Right lobe of liver (tissue), 6 donors: ENCODE data around the gene GTF2H3. TPM values are rescaled to one million over a fixed set of nuclear protein-coding genes. Genes with fewer than 3 reads are reported as not detected.

Experiments
- ATAC-seq, 4 donors: fragments of 200-7000 bp; cut with Tn5 transposase; one replicate each; pipeline ENCODE4 v1.9.1; 2020; ENCODE audit warnings: mild to moderate bottlenecking in 4 of 4, moderate library complexity in 4 of 4
- DNase-seq, 3 donors: peaks; one replicate each; pipeline ENCODE4 v3.0.0-alpha.2; 2020
- H3K27ac ChIP-seq, 3 donors: fragments of 200-600 bp; one replicate each; pipeline ENCODE4 v1.8.0; 2022
- H3K27me3 ChIP-seq, 2 donors: fragments of 200-600 bp; one replicate each; pipeline ENCODE4 v1.8.0; 2022
- H3K36me3 ChIP-seq, 4 donors: fragments of 200-600 bp; sonication (generic) in 1 of 4; one replicate each; pipeline versions ENCODE4 v1.5.1 to v1.8.0; 2017 to 2022; ENCODE audit warnings: control low read depth in 1 of 4
- H3K4me1 ChIP-seq, 4 donors: fragments of 200-600 bp; sonication (generic) in 1 of 4; one replicate each; pipeline versions ENCODE4 v1.5.1 to v1.8.0; 2017 to 2022; ENCODE audit warnings: control low read depth in 1 of 4
- H3K4me3 ChIP-seq, 3 donors: fragments of 200-600 bp; one replicate each; pipeline ENCODE4 v1.8.0; 2022
- H3K9me3 ChIP-seq, 4 donors: fragments of 200-600 bp; sonication (generic) in 1 of 4; one replicate each; pipeline versions ENCODE4 v1.5.1 to v1.8.0; 2017 to 2022; ENCODE audit warnings: control low read depth in 1 of 4
- POLR2A ChIP-seq: fragments of 450-650 bp; IDR thresholded peaks from one replicate; pipeline ENCODE4 v1.6.1; 2017; ENCODE audit warnings: antibody characterized with exemption, mild to moderate bottlenecking
- WGBS: methylation state at CpG from one replicate; pipeline ENCODE4 v1.1.6; 2018; ENCODE audit warnings: low coverage, low lambda C conversion rate; ENCODE audit not compliant: insufficient coverage; ENCODE audit errors: missing lambda C conversion rate; 5-methylcytosine and 5-hydroxymethylcytosine counted together
- intact Hi-C, 2 donors: fragments of 100-400 bp; cut with DNase I; formaldehyde crosslinking; loops; one replicate each; pipeline versions ENCODE4 v1.11.2 to v1.14.1; 2022
- total RNA-seq, 6 experiments: library from RNA; depleted of rRNA in 2 of 6; stranded (reverse); fragments of >200 nt in 2 of 6; fragmentation: NEBNext Ultra II Directional in 3 of 6; extraction: Animal tissue kit (Norgen Biotek cat#: 25700) in 3 of 6; gene quantifications; one replicate each; pipeline versions ENCODE4 v1.1.0 to v1.2.4, GENCODE V29; 2016 to 2023
- TF ChIP-seq, protein P1 (sequence below), 4 donors: fragments of 200-600 bp in 3 of 4; fragments of 450-650 bp in 1 of 4; IDR thresholded peaks; one replicate each; pipeline versions ENCODE4 v1.5.1 to v1.8.0; 2016 to 2022; ENCODE audit warnings: antibody characterized with exemption in 4 of 4, mild to moderate bottlenecking in 2 of 4
- donor health status: DM: no; HTN: yes; CAD: no.
- donor health status: DM: no; HTN: no; CAD: no.
- donor health status: DM: no; HTN: no; CAD: no.
- donor health status: DM: no; HTN: yes; CAD: no.
- donor health status: DM: no; HTN: yes; CAD: no.

Gene GTF2H3
- total RNA-seq, 6 experiments from 2014 or later, result 10.9 to 15.6 (median 13.9) TPM

DNA sequence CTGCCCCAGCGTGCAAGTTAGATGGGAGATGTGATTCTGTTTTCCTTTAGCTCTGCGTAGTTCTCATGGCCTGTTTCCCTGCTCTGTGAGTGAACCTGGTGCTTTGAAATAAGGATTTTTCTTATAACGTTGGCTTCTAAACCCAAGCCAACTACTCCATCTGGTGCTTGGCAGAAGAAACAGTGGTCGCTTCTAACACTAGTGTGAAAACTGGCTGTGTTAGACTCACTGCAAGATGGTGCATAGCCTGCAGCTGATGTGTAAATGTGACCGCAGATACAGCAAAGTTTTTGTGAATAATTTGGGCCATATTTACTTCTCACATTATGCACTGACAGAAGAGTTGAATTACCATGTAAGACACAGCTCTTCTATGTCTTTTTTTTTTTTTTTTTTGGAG lies 12.2 kb downstream of the GTF2H3 start:
- 92% methylated on average over 5 of the region's 5 CpGs for WGBS
- no peak overlapping the region for H3K27ac ChIP-seq
- peaks cover 0 to 52% (median 5%) of the 10 kb centered on the region in 4 donors for H3K36me3 ChIP-seq
- H3K27me3 ChIP-seq, result no peaks in the 10 kb centered on the region
- H3K9me3 ChIP-seq, result no peaks in the 10 kb centered on the region
- no peak for TF ChIP-seq POLR2A
- TF ChIP-seq, protein P1, sequence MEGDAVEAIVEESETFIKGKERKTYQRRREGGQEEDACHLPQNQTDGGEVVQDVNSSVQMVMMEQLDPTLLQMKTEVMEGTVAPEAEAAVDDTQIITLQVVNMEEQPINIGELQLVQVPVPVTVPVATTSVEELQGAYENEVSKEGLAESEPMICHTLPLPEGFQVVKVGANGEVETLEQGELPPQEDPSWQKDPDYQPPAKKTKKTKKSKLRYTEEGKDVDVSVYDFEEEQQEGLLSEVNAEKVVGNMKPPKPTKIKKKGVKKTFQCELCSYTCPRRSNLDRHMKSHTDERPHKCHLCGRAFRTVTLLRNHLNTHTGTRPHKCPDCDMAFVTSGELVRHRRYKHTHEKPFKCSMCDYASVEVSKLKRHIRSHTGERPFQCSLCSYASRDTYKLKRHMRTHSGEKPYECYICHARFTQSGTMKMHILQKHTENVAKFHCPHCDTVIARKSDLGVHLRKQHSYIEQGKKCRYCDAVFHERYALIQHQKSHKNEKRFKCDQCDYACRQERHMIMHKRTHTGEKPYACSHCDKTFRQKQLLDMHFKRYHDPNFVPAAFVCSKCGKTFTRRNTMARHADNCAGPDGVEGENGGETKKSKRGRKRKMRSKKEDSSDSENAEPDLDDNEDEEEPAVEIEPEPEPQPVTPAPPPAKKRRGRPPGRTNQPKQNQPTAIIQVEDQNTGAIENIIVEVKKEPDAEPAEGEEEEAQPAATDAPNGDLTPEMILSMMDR (IDR thresholded peaks at IDR 0.05), result no peak
- DNase-seq (no peak), ATAC-seq (no peak)
- intact Hi-C loops, result no loop called here
- H3K4me3 ChIP-seq, result no peak overlapping the region
- no peaks in the 10 kb centered on the region for H3K4me1 ChIP-seq

DNA sequence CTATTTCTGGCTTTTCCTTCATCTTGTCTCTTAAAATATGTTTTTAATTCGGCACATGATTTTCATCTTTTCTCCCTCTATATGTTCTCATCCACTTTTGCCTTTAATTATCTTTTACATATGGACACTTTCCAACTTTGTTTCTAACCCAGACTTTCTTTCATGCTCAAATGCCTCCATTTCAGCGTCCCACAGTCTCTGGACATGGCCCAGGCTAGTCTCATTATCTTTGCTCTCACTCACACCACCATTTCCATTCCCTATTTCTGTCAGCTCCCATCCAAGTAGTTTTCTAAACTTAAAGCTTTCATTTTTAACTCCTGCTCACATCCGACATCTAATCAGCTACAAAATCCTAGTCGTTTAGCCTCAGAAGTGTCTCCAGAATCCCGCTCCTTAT lies 14.8 kb downstream of the GTF2H3 start:
- Histone ChIP-seq H3K4me3 (no peak overlapping the region), H3K9me3 (no peaks in the 10 kb centered on the region), H3K36me3 (peaks cover 0 to 65% (median 5%) of the 10 kb centered on the region in 4 donors), H3K4me1 (no peaks in the 10 kb centered on the region), H3K27me3 (no peaks in the 10 kb centered on the region), H3K27ac (no peak overlapping the region)
- no peak for DNase-seq
- WGBS, result 85% methylated on average over 5 of the region's 5 CpGs
- TF ChIP-seq, protein P1 (IDR thresholded peaks at IDR 0.05), result no peak
- intact Hi-C loops, result no loop called here
- ATAC-seq, result no peak

DNA sequence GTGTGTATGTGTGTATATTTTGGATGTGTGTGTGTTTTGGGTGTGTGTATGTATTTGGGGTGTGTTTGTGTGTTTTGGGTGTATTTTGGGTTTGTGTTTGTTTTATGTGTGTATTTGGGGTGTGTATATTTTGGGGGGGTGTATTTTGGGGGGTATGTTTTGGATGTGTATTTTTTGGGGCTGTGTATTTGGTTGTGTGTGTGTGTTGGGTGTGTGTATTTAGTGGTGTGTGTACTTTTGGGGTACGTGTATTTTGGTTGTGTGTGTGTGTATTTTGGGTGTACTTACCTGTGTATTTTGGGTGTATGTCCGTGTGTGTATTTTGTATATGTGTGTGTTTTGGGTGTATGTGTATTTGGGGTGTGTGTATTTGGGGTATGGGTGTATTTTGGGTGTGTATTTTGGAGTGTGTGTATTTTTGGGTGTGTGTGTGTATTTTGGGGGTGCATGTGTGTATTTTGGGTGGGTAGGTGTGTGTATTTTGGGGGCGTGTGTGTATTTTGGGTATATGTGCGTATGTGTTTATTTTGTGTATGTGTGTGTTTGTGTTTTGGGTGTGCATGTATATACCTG lies 20.6 kb downstream of the GTF2H3 start:
- Histone ChIP-seq H3K4me1 (no peaks in the 10 kb centered on the region), H3K9me3 (no peaks in the 10 kb centered on the region), H3K36me3 (peaks cover 0 to 45% (median 0%) of the 10 kb centered on the region in 4 donors), H3K27me3 (no peaks in the 10 kb centered on the region), H3K27ac (no peak overlapping the region), H3K4me3 (no peak overlapping the region)
- 81% methylated on average over 4 of the region's 4 CpGs for WGBS
- TF ChIP-seq, protein P1 (IDR thresholded peaks at IDR 0.05), result no peak
- no peak for TF ChIP-seq POLR2A
- no peak for DNase-seq
- ATAC-seq, result no peak
- intact Hi-C loops, result no loop called here

DNA sequence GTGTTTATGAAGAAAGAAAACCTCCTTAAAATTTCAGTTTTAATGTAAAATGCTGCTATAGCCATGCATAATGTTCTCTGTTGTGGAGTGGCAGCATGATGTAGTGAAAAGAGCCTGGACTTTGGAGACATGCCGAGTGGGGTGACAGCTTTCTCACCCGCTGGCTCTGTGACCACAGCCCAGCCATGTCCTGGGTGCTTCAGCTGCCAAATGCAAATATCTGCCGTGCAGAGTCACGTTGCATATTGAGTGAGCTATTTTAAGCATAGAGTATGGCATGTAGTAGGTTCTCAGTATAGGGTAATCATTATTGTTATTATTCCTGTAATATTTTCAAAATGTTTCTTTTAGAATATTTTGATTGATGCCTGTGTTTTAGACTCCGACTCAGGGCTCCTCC lies 21.8 kb downstream of the GTF2H3 start:
- no peak for DNase-seq

More for the DNA sequence above, 21.8 kb downstream of the GTF2H3 start:
- no peaks in the 10 kb centered on the region for H3K9me3 ChIP-seq
- TF ChIP-seq, protein P1 (IDR thresholded peaks at IDR 0.05), result no peak
- no peak for TF ChIP-seq POLR2A
- no peak for ATAC-seq
- peaks cover 0 to 49% (median 0%) of the 10 kb centered on the region in 4 donors for H3K36me3 ChIP-seq
- no peaks in the 10 kb centered on the region for H3K27me3 ChIP-seq
- H3K4me1 ChIP-seq, result no peaks in the 10 kb centered on the region
- intact Hi-C loops, result no loop called here
- H3K27ac ChIP-seq, result no peak overlapping the region
- WGBS, result 82% methylated on average over 5 of the region's 5 CpGs
- no peak overlapping the region for H3K4me3 ChIP-seq
